Pancreas (tissue), 10 donors: ENCODE results near the gene MAP2K1. TPM values are rescaled to one million over a fixed set of nuclear protein-coding genes. Genes with fewer than 3 reads are reported as not detected.
"Not testable (repeated sequence)": the region's sequence is repeated elsewhere in the genome, so short reads cannot be mapped to it uniquely, and the experiment has no call there.

Source experiments
- ATAC-seq, 4 donors: fragments of 200-7000 bp; cut with Tn5 transposase; one replicate each; pipeline versions ENCODE4 v1.8.0 to v1.9.1; 2020; ENCODE audit warnings: mild to moderate bottlenecking in 4 of 4, moderate library complexity in 4 of 4
- DNase-seq, 6 donors: peaks; one replicate each; pipeline ENCODE4 v3.0.0-alpha.2; 2020
- FAIRE-seq: peaks from 2 replicates; lab custom pipeline; 2012; peaks lifted over from hg19 to GRCh38; lab: Jason Lieb, UNC
- H3K27ac ChIP-seq, 4 donors: fragments of 200-600 bp; sonication (generic); 1 replicate in 3 of 4; 2 replicates in 1 of 4; pipeline versions ENCODE4 v1.5.0 to v1.8.0; 2020
- H3K27me3 ChIP-seq, 4 donors: fragments of 200-600 bp; one replicate each; pipeline ENCODE4 v1.8.0; 2021
- H3K36me3 ChIP-seq, 3 donors: fragments of 200-600 bp; sonication (generic) in 1 of 3; one replicate each; pipeline versions ENCODE4 v1.5.0 to v1.8.0; 2020 to 2021
- H3K4me1 ChIP-seq, 3 donors: fragments of 200-600 bp; one replicate each; pipeline ENCODE4 v1.8.0; 2021
- H3K4me3 ChIP-seq, 4 donors: fragments of 200-600 bp; sonication (generic) in 2 of 4; one replicate each; pipeline versions ENCODE4 v1.5.0 to v1.8.0; 2020 to 2021
- H3K9me3 ChIP-seq, 4 donors: fragments of 200-600 bp; one replicate each; pipeline ENCODE4 v1.8.0; 2021
- CTCF ChIP-seq, 4 donors: fragments of 200-600 bp; sonication (generic) in 3 of 4; IDR thresholded peaks; one replicate each; pipeline versions ENCODE4 v1.5.0 to v1.8.0; 2021; ENCODE audit warnings: antibody characterized with exemption in 4 of 4
- WGBS, 2 donors: extraction: QIAGEN DNeasy Blood & Tissue Kit; methylation state at CpG; one replicate each; pipeline ENCODE4 v1.1.7; 2013; 5-methylcytosine and 5-hydroxymethylcytosine counted together
- intact Hi-C, 3 donors: fragments of 100-400 bp; cut with DNase I; formaldehyde crosslinking; loops; one replicate each; pipeline versions ENCODE4 v1.11.1 to v1.14.2; 2022
- polyA plus RNA-seq, 2 donors: library from polyadenylated mRNA; stranded (reverse); fragments of 200-250 nt; gene quantifications; one replicate each; pipeline ENCODE4 v1.2.3, GENCODE V29; 2013
- total RNA-seq, 6 donors: library from RNA; stranded (reverse); fragmentation: NEBNext Ultra II Directional in 4 of 6; extraction: Animal tissue kit (Norgen Biotek cat#: 25700) in 4 of 6; gene quantifications; one replicate each; pipeline versions ENCODE4 v1.2.1 to v1.2.4, GENCODE V29; 2021 to 2023
- donor health status: healthy with polysubstance abuse.
- donor health status: DM: no; HTN: no; CAD: no; lungs with moderate emphysema.
- donor health status: DM: no; HTN: no; CAD: no.
- donor health status: control.
- donor health status: control.
- donor health status: Bipolar disorder and iron deficiency.
- donor health status: DM: yes; HTN: yes; CAD: no.
- donor health status: DM: no; HTN: no; CAD: no.
- donor health status: DM: no; HTN: no; CAD: no.
- donor health status: DM: yes; HTN: yes; CAD: no.

MAP2K1 gene
- total and polyA plus RNA-seq, 8 donors, result 7.6 to 23.3 (median 16.4) TPM

GRCh38 chr15:66378814-66379430 lies 7.8 kb upstream of the MAP2K1 start:
- intact Hi-C loops, result no loop called here
- no peak for TF ChIP-seq CTCF (IDR thresholded peaks at IDR 0.05)
- no peak overlapping the region for H3K4me3 ChIP-seq
- DNase-seq, result no peak
- no peaks in the 10 kb centered on the region for H3K9me3 ChIP-seq
- no peak for ATAC-seq
- H3K27ac ChIP-seq, result no peak overlapping the region
- no peaks in the 10 kb centered on the region for H3K27me3 ChIP-seq
- WGBS, 2 donors, result 92 to 93% methylated on average over 7 of the region's 7 CpGs
- no peaks in the 10 kb centered on the region for H3K36me3 ChIP-seq
- H3K4me1 ChIP-seq, result no peaks in the 10 kb centered on the region
- FAIRE-seq, result no peak

GRCh38 chr15:66381376-66381775 lies 5.3 kb upstream of the MAP2K1 start:
- 99 to 100% methylated on average over 2 of the region's 2 CpGs for WGBS, 2 donors
- DNase-seq, H3K27me3 ChIP-seq, ATAC-seq, H3K36me3 ChIP-seq, H3K27ac ChIP-seq, H3K4me1 ChIP-seq, FAIRE-seq, H3K9me3 ChIP-seq, H3K4me3 ChIP-seq: not testable (repeated sequence)
- intact Hi-C loops, result loop anchor here in 2 of 3 donors (10.0 kb wide), 1 partner anchor 113 kb away; the partner anchor contains the start of gene SNAPC5 (in 2 of the 2)

DNA sequence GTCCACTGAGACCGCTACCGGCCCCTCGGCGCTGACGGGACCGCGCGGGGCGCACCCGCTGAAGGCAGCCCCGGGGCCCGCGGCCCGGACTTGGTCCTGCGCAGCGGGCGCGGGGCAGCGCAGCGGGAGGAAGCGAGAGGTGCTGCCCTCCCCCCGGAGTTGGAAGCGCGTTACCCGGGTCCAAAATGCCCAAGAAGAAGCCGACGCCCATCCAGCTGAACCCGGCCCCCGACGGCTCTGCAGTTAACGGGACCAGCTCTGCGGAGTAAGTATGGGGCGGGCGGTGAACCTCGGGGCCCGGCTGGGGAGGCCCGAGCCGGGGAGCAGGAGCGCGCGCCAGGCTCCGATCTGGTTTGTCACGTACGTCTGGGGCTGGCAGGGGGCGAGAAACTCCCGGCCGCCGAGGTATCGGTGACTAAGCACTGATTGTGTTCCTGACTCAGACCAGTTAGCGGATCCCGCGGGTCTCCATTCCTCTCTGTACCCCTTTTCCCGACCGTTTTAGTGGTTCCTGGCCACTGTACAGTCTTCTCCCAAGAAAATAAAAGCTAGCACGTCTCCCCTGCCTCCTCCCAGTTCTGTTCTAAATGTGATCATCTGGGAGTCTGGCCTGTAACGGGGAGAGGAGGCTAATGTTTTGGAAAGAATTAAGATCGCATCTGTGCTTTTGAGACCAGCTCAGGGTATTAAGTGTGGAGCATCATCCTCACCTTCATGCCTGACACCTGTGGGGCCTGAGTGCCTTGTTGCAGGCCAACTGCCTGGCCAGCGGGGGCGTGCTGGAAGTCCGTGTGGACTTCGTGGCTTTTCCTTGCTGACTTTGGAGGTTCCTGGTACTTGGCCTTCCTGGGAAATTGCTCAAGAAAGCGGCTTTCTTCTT lies 691 bp downstream of the MAP2K1 start:
- TF ChIP-seq CTCF (IDR thresholded peaks at IDR 0.05), result peak in 1 of 4 donors; percentile 21
- 1% methylated on average over 55 to 62 of the region's 62 CpGs for WGBS, 2 donors
- DNase-seq, result peak; percentile 53 to 85 (median 72)
- Histone ChIP-seq H3K4me3 (peak overlapping the region; percentile 72 to 93 (median 77)), H3K27me3 (no peaks in the 10 kb centered on the region), H3K9me3 (no peaks in the 10 kb centered on the region), H3K4me1 (peaks cover 0 to 17% (median 7%) of the 10 kb centered on the region in 3 donors), H3K36me3 (no peaks in the 10 kb centered on the region), H3K27ac (peak overlapping the region; percentile 79 to 94 (median 87))
- no peak for FAIRE-seq
- ATAC-seq, result peak; percentile 45 to 65 (median 54)
- intact Hi-C loops, result loop anchor here in 2 of 3 donors (10.0 kb wide), 1 partner anchor 107 kb away; the partner anchor contains the start of gene SNAPC5 (in 2 of the 2)

- Histone ChIP-seq H3K4me1 (peaks cover 0 to 17% (median 7%) of the 10 kb centered on the region in 3 donors), H3K27ac (peak overlapping the region in 2 of 4 donors; percentile 84 to 94), H3K4me3 (peak overlapping the region in 3 of 4 donors; percentile 76 to 93 (median 78)), H3K36me3 (no peaks in the 10 kb centered on the region), H3K9me3 (no peaks in the 10 kb centered on the region), H3K27me3 (no peaks in the 10 kb centered on the region)
- intact Hi-C loops, result loop anchor here in 2 of 3 donors (10.0 kb wide), 1 partner anchor 107 kb away; the partner anchor contains the start of gene SNAPC5 (in 2 of the 2)
- 5 to 7% methylated on average over 3 of the region's 3 CpGs for WGBS, 2 donors
- FAIRE-seq, result no peak
- DNase-seq, result no peak
- no peak for ATAC-seq
- TF ChIP-seq CTCF (IDR thresholded peaks at IDR 0.05), result no peak
Observed at GRCh38 chr15:66388043-66388363, 1.3 kb downstream of the MAP2K1 start.

DNA sequence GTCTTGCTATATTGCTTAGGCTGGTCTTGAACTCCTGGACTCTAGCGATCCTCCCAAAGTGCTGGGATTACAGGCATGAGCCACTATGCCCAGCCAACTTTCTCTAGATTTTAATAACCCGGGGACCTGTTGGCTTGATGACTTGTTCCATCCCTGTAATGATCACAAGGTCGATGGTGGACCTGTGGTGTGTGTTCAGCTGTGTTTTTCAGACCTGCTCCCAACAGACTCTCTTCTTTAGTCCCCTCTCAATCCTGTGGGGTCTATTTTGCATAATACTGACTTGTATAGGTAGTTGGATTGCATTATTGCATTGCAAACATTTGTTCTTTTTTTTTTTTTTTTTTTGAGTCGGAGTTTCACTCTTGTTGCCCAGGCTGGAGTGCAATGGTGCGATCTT lies 1.9 kb downstream of the MAP2K1 start:
- peaks cover 0 to 17% (median 7%) of the 10 kb centered on the region in 3 donors for H3K4me1 ChIP-seq
- no peak overlapping the region for H3K27ac ChIP-seq
- no peak for DNase-seq
- H3K27me3 ChIP-seq, result no peaks in the 10 kb centered on the region
- no peak for FAIRE-seq
- no peaks in the 10 kb centered on the region for H3K9me3 ChIP-seq
- TF ChIP-seq CTCF (IDR thresholded peaks at IDR 0.05), result no peak
- H3K4me3 ChIP-seq, result peak overlapping the region in 1 of 4 donors; percentile 93
- 41 to 50% methylated on average over 5 of the region's 5 CpGs for WGBS, 2 donors
- ATAC-seq, result no peak
- intact Hi-C loops, result loop anchor here in 2 of 3 donors (10.0 kb wide), 1 partner anchor 106 kb away; the partner anchor contains the start of gene SNAPC5 (in 2 of the 2)
- H3K36me3 ChIP-seq, result no peaks in the 10 kb centered on the region
